HEK293 (cell line): ENCODE results near the gene RPS6KB2.
A peak's percentile ranks its signal among the peaks of the same experiment; 100 is the strongest.

Experiments
- CTCF ChIA-PET: fragments of 350-600 bp; formaldehyde crosslinking; extraction: SDS; loops from one replicate; lab custom pipeline; 2021; ENCODE audit warnings: antibody characterized with exemption; lab: Yijun Ruan, JAX
- POLR2A ChIA-PET: fragments of 300-600 bp; formaldehyde crosslinking; extraction: SDS; loops from one replicate; lab custom pipeline; 2020; ENCODE audit warnings: antibody characterized with exemption, inconsistent platforms; lab: Yijun Ruan, JAX
- H3K27ac ChIP-seq: fragments of 200-500 bp; sonication (Bioruptor generic); 2 replicates; pipeline ENCODE4 v1.5.1; 2014; ENCODE audit warnings: low read depth, low read length, control low read depth, inconsistent platforms; ENCODE audit errors: extremely low read depth
- H3K36me3 ChIP-seq, 2 experiments: fragments of 200-500 bp in 1 of 2; sonication (Bioruptor generic) in 1 of 2; 1 replicate in 1 of 2; 2 replicates in 1 of 2; pipeline ENCODE4 v1.5.1; 2014 to 2017; ENCODE audit warnings: inconsistent platforms in 2 of 2, low read length in 2 of 2; ENCODE audit not compliant: control insufficient read depth in 2 of 2, insufficient read depth in 1 of 2
- H3K4me1 ChIP-seq: fragments of 200-500 bp; sonication (Bioruptor generic); 2 replicates; pipeline ENCODE4 v1.5.1; 2014; ENCODE audit warnings: mild to moderate bottlenecking, low read length, inconsistent platforms; ENCODE audit not compliant: control insufficient read depth, insufficient read depth
- H3K4me3 ChIP-seq: 2 replicates; pipeline ENCODE4 v1.5.1; 2011; ENCODE audit warnings: low read depth, mild to moderate bottlenecking, control low read depth, low read length, moderate library complexity
- H3K9me3 ChIP-seq: fragments of 200-500 bp; sonication (Bioruptor generic); 2 replicates; pipeline ENCODE4 v1.5.1; 2014; ENCODE audit warnings: low read depth, low read length, inconsistent platforms; ENCODE audit not compliant: control insufficient read depth, insufficient read depth
- ATF2 ChIP-seq: fragments of 450-650 bp; formaldehyde crosslinking; IDR thresholded peaks from 2 replicates; pipeline ENCODE4 v1.5.1; 2016; ENCODE audit warnings: missing biosample characterization, missing genetic modification characterization, low read depth
- GLI4 ChIP-seq: fragments of 450-650 bp; formaldehyde crosslinking; IDR thresholded peaks from 2 replicates; pipeline ENCODE4 v1.5.1; 2016; ENCODE audit warnings: missing biosample characterization, missing genetic modification characterization
- HOXA7 ChIP-seq: sonication (generic); formaldehyde crosslinking; IDR thresholded peaks from 2 replicates; pipeline ENCODE4 v1.8.1; 2022; ENCODE audit warnings: missing genetic modification reagents, borderline replicate concordance
- HOXD13 ChIP-seq: sonication (generic); formaldehyde crosslinking; IDR thresholded peaks from 2 replicates; pipeline ENCODE4 v1.8.0; 2022; ENCODE audit warnings: missing genetic modification reagents, borderline replicate concordance
- KLF1 ChIP-seq: fragments of 450-650 bp; formaldehyde crosslinking; IDR thresholded peaks from 2 replicates; pipeline ENCODE4 v1.5.1; 2016; ENCODE audit warnings: missing biosample characterization, missing genetic modification characterization
- MZF1 ChIP-seq: fragments of 450-650 bp; formaldehyde crosslinking; IDR thresholded peaks from 2 replicates; pipeline ENCODE4 v1.5.1; 2017; ENCODE audit warnings: missing biosample characterization, missing genetic modification characterization, borderline replicate concordance
- OSR2 ChIP-seq: fragments of 450-650 bp; formaldehyde crosslinking; IDR thresholded peaks from 2 replicates; pipeline ENCODE4 v1.5.1; 2016; ENCODE audit warnings: missing biosample characterization, missing genetic modification characterization
- OVOL3 ChIP-seq: fragments of 450-650 bp; formaldehyde crosslinking; IDR thresholded peaks from 2 replicates; pipeline ENCODE4 v1.5.1; 2016; ENCODE audit warnings: missing biosample characterization, missing genetic modification characterization
- PRDM10 ChIP-seq: fragments of 450-650 bp; formaldehyde crosslinking; IDR thresholded peaks from 2 replicates; pipeline ENCODE4 v1.5.1; 2016; ENCODE audit warnings: missing biosample characterization, missing genetic modification characterization
- SCRT2 ChIP-seq: fragments of 450-650 bp; formaldehyde crosslinking; IDR thresholded peaks from 2 replicates; pipeline ENCODE4 v1.5.1; 2016; ENCODE audit warnings: missing biosample characterization, missing genetic modification characterization
- SP2 ChIP-seq: fragments of 450-650 bp; formaldehyde crosslinking; IDR thresholded peaks from 2 replicates; pipeline ENCODE4 v1.5.1; 2016; ENCODE audit warnings: missing biosample characterization, missing genetic modification characterization
- ZBTB1 ChIP-seq: fragments of 450-650 bp; formaldehyde crosslinking; IDR thresholded peaks from 2 replicates; pipeline ENCODE4 v1.5.1; 2016; ENCODE audit warnings: missing biosample characterization, missing genetic modification characterization
- ZBTB8A ChIP-seq: fragments of 450-650 bp; formaldehyde crosslinking; IDR thresholded peaks from 2 replicates; pipeline ENCODE4 v1.5.1; 2016; ENCODE audit warnings: missing biosample characterization, missing genetic modification characterization
- ZNF132 ChIP-seq: fragments of 450-650 bp; formaldehyde crosslinking; IDR thresholded peaks from 2 replicates; pipeline ENCODE4 v1.5.1; 2017; ENCODE audit warnings: missing biosample characterization, missing genetic modification characterization, borderline replicate concordance
- ZNF18 ChIP-seq: fragments of 450-650 bp; formaldehyde crosslinking; IDR thresholded peaks from 2 replicates; pipeline ENCODE4 v1.5.1; 2016; ENCODE audit warnings: missing biosample characterization, missing genetic modification characterization
- ZNF221 ChIP-seq: fragments of 450-650 bp; formaldehyde crosslinking; IDR thresholded peaks from 2 replicates; pipeline ENCODE4 v1.5.1; 2017; ENCODE audit warnings: missing biosample characterization, missing genetic modification characterization, borderline replicate concordance
- ZNF302 ChIP-seq: fragments of 450-650 bp; formaldehyde crosslinking; IDR thresholded peaks from 2 replicates; pipeline ENCODE4 v1.5.1; 2016; ENCODE audit warnings: missing biosample characterization, missing genetic modification characterization, low read depth
- ZNF324 ChIP-seq: fragments of 450-650 bp; formaldehyde crosslinking; IDR thresholded peaks from 2 replicates; pipeline ENCODE4 v1.5.1; 2016; ENCODE audit warnings: missing biosample characterization, missing genetic modification characterization
- ZNF394 ChIP-seq: fragments of 450-650 bp; formaldehyde crosslinking; IDR thresholded peaks from 2 replicates; pipeline ENCODE4 v1.5.1; 2016; ENCODE audit warnings: missing biosample characterization, missing genetic modification characterization, mild to moderate bottlenecking, moderate library complexity, borderline replicate concordance
- ZNF423 ChIP-seq: fragments of 450-650 bp; formaldehyde crosslinking; IDR thresholded peaks from 2 replicates; pipeline ENCODE4 v1.5.1; 2016; ENCODE audit warnings: missing biosample characterization, missing genetic modification characterization
- ZNF449 ChIP-seq: fragments of 450-650 bp; formaldehyde crosslinking; IDR thresholded peaks from 2 replicates; pipeline ENCODE4 v1.5.1; 2017; ENCODE audit warnings: missing biosample characterization, mild to moderate bottlenecking, missing genetic modification characterization, moderate library complexity
- ZNF501 ChIP-seq: fragments of 450-650 bp; formaldehyde crosslinking; IDR thresholded peaks from 2 replicates; pipeline ENCODE4 v1.5.1; 2016; ENCODE audit warnings: missing biosample characterization, missing genetic modification characterization
- ZNF544 ChIP-seq: fragments of 450-650 bp; formaldehyde crosslinking; IDR thresholded peaks from 2 replicates; pipeline ENCODE4 v1.5.0; 2017; ENCODE audit warnings: missing biosample characterization, missing genetic modification characterization
- ZNF555 ChIP-seq: fragments of 450-650 bp; formaldehyde crosslinking; conservative IDR thresholded peaks from 2 replicates; pipeline ENCODE4 v1.5.1; 2017; ENCODE audit warnings: missing biosample characterization, mild to moderate bottlenecking, missing genetic modification characterization, inconsistent platforms
- ZNF624 ChIP-seq: fragments of 450-650 bp; formaldehyde crosslinking; IDR thresholded peaks from 2 replicates; pipeline ENCODE4 v1.5.1; 2017; ENCODE audit warnings: missing biosample characterization, missing genetic modification characterization
- ZNF629 ChIP-seq: fragments of 450-650 bp; formaldehyde crosslinking; IDR thresholded peaks from 2 replicates; pipeline ENCODE4 v1.5.1; 2017; ENCODE audit warnings: missing biosample characterization, missing genetic modification characterization

The RPS6KB2 gene

GRCh38 chr11:67391304-67392182 is 36.8 kb upstream of the RPS6KB2 start, which contains the start of gene RAD9A (continued):
- TF ChIP-seq SCRT2 (peak; percentile 34; the same call in 1 of the 2 replicates), MZF1 (tag by site-specific recombination) (no peak), OSR2 (tag by site-specific recombination) (peak; percentile 38; the same call in 1 of the 2 replicates), ZNF624 (tag by site-specific recombination) (no peak), KLF1 (0 out of 2 replicates have a peak, but pooled peaks have one; percentile 10), ZNF629 (peak; percentile 46), ZNF394 (peak; percentile 95), ZNF423 (no peak), ATF2 (tag by site-specific recombination) (no peak), ZBTB1 (tag by site-specific recombination) (no peak), ZNF544 (tag by site-specific recombination) (no peak), ZNF449 (tag by site-specific recombination) (no peak), HOXA7 (CRISPR knock-in tag) (no peak), ZBTB8A (peak; percentile 76; the same call in 1 of the 2 replicates), OVOL3 (no peak), ZNF555 (no peak), SP2 (tag by site-specific recombination) (peak; percentile 75)

GRCh38 chr11:67392183-67392715 is 36.0 kb upstream of the RPS6KB2 start:
- peaks cover 0 to 35% of the 10 kb centered on the region in 2 experiments; a peak in 2 of 3 replicates for H3K36me3 ChIP-seq
- CTCF ChIA-PET, result interaction anchor here (0.6 to 25.6 kb wide), 5 partner anchors 9 to 224 kb away, joined by 4 to 898 read pairs (median 7); partner anchors contain the start of genes CLCF1, PITPNM1, POLD4 and PPP1CA

GRCh38 chr11:67393437-67393836 is 34.9 kb upstream of the RPS6KB2 start:
- no peaks in the 10 kb centered on the region for H3K9me3 ChIP-seq
- no peak overlapping the region for H3K4me3 ChIP-seq
- ChIA-PET POLR2A (interaction anchor here (3.5 kb wide), 1 partner anchor 8 kb away, joined by 53 read pairs; the partner anchor contains the start of gene PPP1CA), CTCF (interaction anchor here (2.9 to 25.6 kb wide), 2 partner anchors 8 to 30 kb away, joined by 20 to 898 read pairs; partner anchors contain the start of genes CLCF1, POLD4 and PPP1CA)
- 0 out of 2 replicates have a peak, but pooled peaks cover 3% of the 10 kb centered on the region for H3K4me1 ChIP-seq
- no peak overlapping the region for H3K27ac ChIP-seq
- H3K36me3 ChIP-seq, result peaks cover 0 to 47% of the 10 kb centered on the region in 2 experiments; a peak in 2 of 3 replicates
- TF ChIP-seq ZNF18, result no peak
- TF ChIP-seq GLI4, result no peak
- TF ChIP-seq ZNF501, result no peak
- TF ChIP-seq ZNF324 (tag by site-specific recombination), result no peak
- no peak for TF ChIP-seq PRDM10
- TF ChIP-seq ZNF132, result no peak
- TF ChIP-seq ZNF302 (tag by site-specific recombination), result no peak

More at GRCh38 chr11:67392183-67392715, 36.0 kb upstream of the RPS6KB2 start:
- H3K4me1 ChIP-seq, result 0 out of 2 replicates have a peak, but pooled peaks cover 3% of the 10 kb centered on the region
- POLR2A ChIA-PET, result interaction anchor here (0.6 to 3.5 kb wide), 17 partner anchors 9 to 153 kb away, joined by 3 to 53 read pairs (median 4); partner anchors contain the start of genes AIP, ANKRD13D, CORO1B and POLD4
- TF ChIP-seq HOXD13 (CRISPR knock-in tag) (no peak), ZNF221 (tag by site-specific recombination) (no peak)
- peak overlapping the region; percentile 76 for H3K4me3 ChIP-seq
- H3K9me3 ChIP-seq, result no peaks in the 10 kb centered on the region
- no peak overlapping the region for H3K27ac ChIP-seq
